Smooth muscle cell (in vitro differentiated cells): ENCODE data around the gene CORO7. TPM values are rescaled to one million over a fixed set of nuclear protein-coding genes. Genes with fewer than 3 reads are reported as not detected.
A peak's percentile ranks its signal among the peaks of the same experiment; 100 is the strongest.

Source experiments
- DNase-seq: peaks from one replicate; lab custom pipeline; 2025; ENCODE audit not compliant: unreplicated experiment; lab: John Stamatoyannopoulos, UW
- H2AFZ ChIP-seq: fragments of 200-600 bp; sonication (generic); 2 replicates; pipeline ENCODE4 v1.6.0; 2016; ENCODE audit warnings: antibody characterized with exemption, low read depth, mild to moderate bottlenecking
- H3F3A ChIP-seq: fragments of 200-600 bp; sonication (generic); 2 replicates; pipeline ENCODE4 v1.6.0; 2017; ENCODE audit warnings: antibody characterized with exemption, low read depth
- H3K27ac ChIP-seq: fragments of 200-600 bp; sonication (generic); 2 replicates; pipeline ENCODE4 v1.5.1; 2016; ENCODE audit warnings: low read depth, mild to moderate bottlenecking
- H3K27me3 ChIP-seq: fragments of 200-600 bp; sonication (generic); 2 replicates; pipeline ENCODE4 v1.6.1; 2016; ENCODE audit warnings: low read depth, mild to moderate bottlenecking
- H3K36me3 ChIP-seq: fragments of 200-600 bp; sonication (generic); 2 replicates; pipeline ENCODE4 v1.5.1; 2016; ENCODE audit warnings: low read depth
- H3K4me1 ChIP-seq: fragments of 200-600 bp; sonication (generic); 2 replicates; pipeline ENCODE4 v1.5.1; 2016; ENCODE audit warnings: low read depth
- H3K4me2 ChIP-seq: fragments of 200-600 bp; sonication (generic); 2 replicates; pipeline ENCODE4 v1.6.0; 2016; ENCODE audit warnings: mild to moderate bottlenecking
- H3K4me3 ChIP-seq: fragments of 200-600 bp; sonication (generic); 2 replicates; pipeline ENCODE4 v1.5.1; 2016; ENCODE audit warnings: mild to moderate bottlenecking
- H3K79me2 ChIP-seq: fragments of 200-600 bp; sonication (generic); 2 replicates; pipeline ENCODE4 v1.6.0; 2016; ENCODE audit warnings: low read depth, mild to moderate bottlenecking
- H3K9ac ChIP-seq: fragments of 200-600 bp; sonication (generic); 2 replicates; pipeline ENCODE4 v1.6.0; 2016; ENCODE audit warnings: low read depth
- H3K9me3 ChIP-seq: fragments of 200-600 bp; sonication (generic); replicated peaks from 2 replicates; pipeline ENCODE4 v1.5.1; 2016; ENCODE audit warnings: low read depth
- H4K20me1 ChIP-seq: fragments of 200-600 bp; sonication (generic); 2 replicates; pipeline ENCODE4 v1.6.0; 2016; ENCODE audit warnings: low read depth
- WGBS: methylation state at CpG from one replicate; pipeline ENCODE4 v1.1.7; 2016; ENCODE audit warnings: low lambda C conversion rate; 5-methylcytosine and 5-hydroxymethylcytosine counted together
- polyA plus RNA-seq: library from polyadenylated mRNA; unstranded; fragments of >200 nt; fragmentation: Nextera tagmentation; extraction: Ambion mirVana; gene quantifications from 2 replicates; pipeline ENCODE4 v1.2.1, GENCODE V29; 2016
- total RNA-seq: library from RNA; depleted of rRNA; stranded (reverse); fragments of >200 nt; gene quantifications from 2 replicates; pipeline ENCODE4 v1.2.3, GENCODE V29; 2014
- TF ChIP-seq, protein P1 (sequence below): fragments of 200-600 bp; sonication (generic); IDR thresholded peaks from 2 replicates; pipeline ENCODE4 v1.5.1; 2017; ENCODE audit warnings: borderline replicate concordance, mild to moderate bottlenecking, antibody characterized with exemption; ENCODE audit not compliant: insufficient read depth, poor library complexity, severe bottlenecking

Gene CORO7
- total and polyA plus RNA-seq, 2 experiments from 2014 or later, result 6.7 to 12.7 TPM

DNA sequence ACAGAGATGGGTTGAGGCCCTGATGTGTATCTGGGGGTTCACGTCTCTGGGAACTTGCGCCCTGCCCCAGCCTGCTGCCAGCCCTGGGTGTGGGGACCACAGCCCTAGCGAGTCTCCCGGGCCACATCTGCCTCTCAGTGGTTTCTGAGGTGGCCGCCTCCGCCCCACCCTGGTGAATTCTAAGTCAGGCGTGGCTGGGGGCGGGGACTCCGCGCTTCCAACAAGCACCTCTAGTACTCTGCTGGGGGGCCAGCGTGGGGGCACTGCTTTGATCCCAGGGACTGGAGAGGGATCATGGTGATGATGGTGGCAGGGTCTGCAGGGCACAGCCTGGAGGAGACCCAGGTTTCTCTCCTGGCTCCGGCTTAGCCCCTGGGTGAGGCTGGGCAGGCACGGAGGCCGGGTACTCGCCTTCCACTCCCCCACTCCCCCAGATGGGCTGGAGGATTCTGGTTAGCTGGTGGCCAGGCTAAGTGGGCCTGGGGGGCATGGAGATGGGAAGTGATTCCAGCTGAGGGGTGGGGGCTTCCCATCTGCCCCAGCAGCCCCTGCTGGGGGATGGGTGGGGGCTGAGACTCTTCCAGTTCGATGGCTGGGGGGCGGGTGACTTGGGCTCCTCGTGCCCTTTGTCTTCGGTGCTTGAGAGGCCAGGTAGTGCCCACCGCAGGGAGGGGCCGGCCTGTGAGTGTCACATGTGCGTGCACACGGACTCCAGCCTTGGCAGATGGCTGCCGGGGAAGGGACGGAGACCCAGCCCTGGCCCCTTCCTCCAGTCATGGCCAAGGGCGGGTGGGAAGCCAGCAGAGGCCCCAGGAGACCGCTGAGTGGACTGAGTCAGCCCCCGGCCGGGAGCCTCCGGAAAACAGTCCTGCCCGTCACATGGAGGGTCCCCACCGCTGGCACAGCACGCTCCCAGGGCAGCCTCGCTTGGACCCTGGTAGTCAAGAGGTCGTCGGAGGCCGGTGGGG is 96.7 kb downstream of the CORO7 start:
- WGBS, result 63% methylated on average over 37 of the region's 37 CpGs
- H3K4me1 ChIP-seq, result peaks cover 54% of the 10 kb centered on the region
- no peak overlapping the region for H2AFZ ChIP-seq
- no peaks in the 10 kb centered on the region for H3K36me3 ChIP-seq
- H3K9ac ChIP-seq, result no peak overlapping the region
- H3K27me3 ChIP-seq, result no peaks in the 10 kb centered on the region
- H3K79me2 ChIP-seq, result peaks cover 85% of the 10 kb centered on the region
- H3F3A ChIP-seq, result peaks cover 6% of the 10 kb centered on the region
- DNase-seq, result no peak
- TF ChIP-seq, protein P1, sequence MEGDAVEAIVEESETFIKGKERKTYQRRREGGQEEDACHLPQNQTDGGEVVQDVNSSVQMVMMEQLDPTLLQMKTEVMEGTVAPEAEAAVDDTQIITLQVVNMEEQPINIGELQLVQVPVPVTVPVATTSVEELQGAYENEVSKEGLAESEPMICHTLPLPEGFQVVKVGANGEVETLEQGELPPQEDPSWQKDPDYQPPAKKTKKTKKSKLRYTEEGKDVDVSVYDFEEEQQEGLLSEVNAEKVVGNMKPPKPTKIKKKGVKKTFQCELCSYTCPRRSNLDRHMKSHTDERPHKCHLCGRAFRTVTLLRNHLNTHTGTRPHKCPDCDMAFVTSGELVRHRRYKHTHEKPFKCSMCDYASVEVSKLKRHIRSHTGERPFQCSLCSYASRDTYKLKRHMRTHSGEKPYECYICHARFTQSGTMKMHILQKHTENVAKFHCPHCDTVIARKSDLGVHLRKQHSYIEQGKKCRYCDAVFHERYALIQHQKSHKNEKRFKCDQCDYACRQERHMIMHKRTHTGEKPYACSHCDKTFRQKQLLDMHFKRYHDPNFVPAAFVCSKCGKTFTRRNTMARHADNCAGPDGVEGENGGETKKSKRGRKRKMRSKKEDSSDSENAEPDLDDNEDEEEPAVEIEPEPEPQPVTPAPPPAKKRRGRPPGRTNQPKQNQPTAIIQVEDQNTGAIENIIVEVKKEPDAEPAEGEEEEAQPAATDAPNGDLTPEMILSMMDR, result no peak
- peak overlapping the region; percentile 66 for H3K4me2 ChIP-seq
- no peak overlapping the region for H3K4me3 ChIP-seq
- no peaks in the 10 kb centered on the region for H3K9me3 ChIP-seq
- peak overlapping the region; percentile 25 for H3K27ac ChIP-seq
- peaks cover 74% of the 10 kb centered on the region for H4K20me1 ChIP-seq

DNA sequence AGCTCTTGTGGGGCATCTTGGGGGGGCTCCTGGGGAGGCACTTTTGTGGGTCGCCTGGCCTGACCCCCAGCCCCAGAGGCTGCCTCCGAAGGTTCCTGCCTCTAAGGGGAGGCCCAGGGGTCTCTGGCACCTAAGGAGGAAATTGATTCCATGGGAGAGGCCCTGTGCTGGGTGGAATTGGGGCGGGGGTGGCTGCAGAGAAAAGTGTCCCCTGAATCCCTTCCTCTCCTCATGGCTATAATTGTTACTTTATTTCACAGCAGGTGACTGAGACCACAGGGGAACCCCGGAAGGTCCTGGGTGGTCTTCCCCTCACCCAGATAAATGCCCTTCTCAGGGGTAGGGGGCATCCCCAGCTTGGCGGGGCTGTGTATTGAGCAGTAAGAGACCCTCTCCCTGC is 97.4 kb downstream of the CORO7 start:
- no peaks in the 10 kb centered on the region for H3K9me3 ChIP-seq
- H3K4me3 ChIP-seq, result peak overlapping the region; percentile 21
- no peak overlapping the region for H3K9ac ChIP-seq
- no peaks in the 10 kb centered on the region for H3K36me3 ChIP-seq
- DNase-seq, result no peak
- no peaks in the 10 kb centered on the region for H3K27me3 ChIP-seq
- H4K20me1 ChIP-seq, result peaks cover 66% of the 10 kb centered on the region
- peaks cover 78% of the 10 kb centered on the region for H3K79me2 ChIP-seq
- no peak overlapping the region for H2AFZ ChIP-seq
- no peaks in the 10 kb centered on the region for H3F3A ChIP-seq
- TF ChIP-seq, protein P1, result no peak
- peak overlapping the region; percentile 63 for H3K27ac ChIP-seq
- peak overlapping the region; percentile 96 for H3K4me2 ChIP-seq
- 84% methylated on average over 5 of the region's 5 CpGs for WGBS
- peaks cover 51% of the 10 kb centered on the region for H3K4me1 ChIP-seq

DNA sequence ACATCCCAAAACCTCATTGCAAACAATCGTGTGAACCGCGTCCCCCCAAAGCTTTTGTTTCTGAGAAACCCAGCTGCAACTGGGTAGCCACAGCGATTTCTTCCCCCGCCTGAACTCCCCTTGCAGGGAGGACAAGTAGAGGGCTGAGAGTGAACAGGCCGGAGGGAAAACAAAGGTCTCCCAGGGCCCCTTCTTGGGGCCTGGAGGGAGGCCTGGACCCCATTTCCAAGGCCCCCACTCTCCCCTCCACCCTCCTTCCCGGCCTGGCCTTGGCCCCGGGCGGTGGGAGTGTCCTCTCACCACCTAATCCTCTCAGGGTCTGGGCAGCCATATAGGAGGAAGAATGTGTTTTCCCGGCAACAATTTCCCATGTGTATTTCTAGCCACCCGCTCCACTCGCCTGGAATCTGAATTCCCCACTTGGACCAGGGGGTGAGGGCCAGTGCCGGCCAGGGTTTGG is 97.9 kb downstream of the CORO7 start:
- TF ChIP-seq, protein P1, result no peak
- no peak overlapping the region for H3K9ac ChIP-seq
- peak overlapping the region; percentile 21 for H3K4me3 ChIP-seq
- no peaks in the 10 kb centered on the region for H3K9me3 ChIP-seq
- H3F3A ChIP-seq, result no peaks in the 10 kb centered on the region
- no peaks in the 10 kb centered on the region for H3K27me3 ChIP-seq
- peaks cover 62% of the 10 kb centered on the region for H4K20me1 ChIP-seq
- peak overlapping the region; percentile 96 for H3K4me2 ChIP-seq
- 52% methylated on average over 12 of the region's 13 CpGs for WGBS
- H3K27ac ChIP-seq, result peak overlapping the region; percentile 63
- peaks cover 73% of the 10 kb centered on the region for H3K79me2 ChIP-seq
- H3K36me3 ChIP-seq, result no peaks in the 10 kb centered on the region
- H2AFZ ChIP-seq, result no peak overlapping the region
- peaks cover 48% of the 10 kb centered on the region for H3K4me1 ChIP-seq
- DNase-seq, result no peak
